ENCODE results near the gene PRKCD.

Gene PRKCD

GRCh38 chr3:53160660-53161449 lies at the start of gene PRKCD:
Gene PRKCD (plus strand): TSS chr3:53161209. CDS start chr3:53178423, 17,214 bp downstream.
- DNase-seq (ENCODE audit: low read depth in 2 of 2) = peak; percentile 60 to 71

- no peak for DNase-seq (ENCODE audit: low read depth in 2 of 2)
These were observed 49.2 kb upstream of the PRKCD start for GRCh38 chr3:53111822-53112221.

GRCh38 chr3:53113293-53114010 lies 47.6 kb upstream of the PRKCD start:
- no peak for DNase-seq (ENCODE audit: low read depth in 2 of 2)

- peak; percentile 69 to 81 for DNase-seq (ENCODE audit: low read depth in 2 of 2)
These were observed 47.0 kb upstream of the PRKCD start for GRCh38 chr3:53114011-53114400.

GRCh38 chr3:53114412-53115074 lies 46.5 kb upstream of the PRKCD start:
- no peak for DNase-seq (ENCODE audit: low read depth in 2 of 2)

GRCh38 chr3:53116956-53117355 lies 44.1 kb upstream of the PRKCD start:
- DNase-seq (ENCODE audit: low read depth in 2 of 2) = no peak

- no peak for DNase-seq (ENCODE audit: low read depth in 2 of 2)
These were observed 40.7 kb upstream of the PRKCD start for GRCh38 chr3:53120336-53120735.

GRCh38 chr3:53122255-53122932 lies 38.6 kb upstream of the PRKCD start:
- DNase-seq (ENCODE audit: low read depth in 2 of 2) = no peak

- no peak for DNase-seq (ENCODE audit: low read depth in 2 of 2)
These were observed 38.1 kb upstream of the PRKCD start for GRCh38 chr3:53122933-53123305.

- no peak for DNase-seq (ENCODE audit: low read depth in 2 of 2)
These were observed 37.5 kb upstream of the PRKCD start for GRCh38 chr3:53123510-53123909.

GRCh38 chr3:53123953-53124352 lies 37.1 kb upstream of the PRKCD start:
- DNase-seq (ENCODE audit: low read depth in 2 of 2) = no peak

- no peak for DNase-seq (ENCODE audit: low read depth in 2 of 2)
These were observed 34.4 kb upstream of the PRKCD start for GRCh38 chr3:53126601-53127000.

- DNase-seq (ENCODE audit: low read depth in 2 of 2) = no peak
These were observed 31.7 kb upstream of the PRKCD start for GRCh38 chr3:53129344-53129743.

- peak; percentile 93 to 98 for DNase-seq (ENCODE audit: low read depth in 2 of 2)
These were observed 30.6 kb upstream of the PRKCD start, which contains the start of gene RFT1 for GRCh38 chr3:53130179-53131061. Gene RFT1 (minus strand): TSS chr3:53130435. CDS start chr3:53130400, 35 bp downstream.

- DNase-seq (ENCODE audit: low read depth in 2 of 2) = no peak
These were observed 29.9 kb upstream of the PRKCD start for GRCh38 chr3:53131096-53131495.

- DNase-seq (ENCODE audit: low read depth in 2 of 2) = no peak
These were observed 28.7 kb upstream of the PRKCD start for GRCh38 chr3:53132347-53132746.

- DNase-seq (ENCODE audit: low read depth in 2 of 2) = peak; percentile 44 to 49
These were observed 26.3 kb upstream of the PRKCD start for GRCh38 chr3:53134631-53135232.

GRCh38 chr3:53137221-53137620 lies 23.8 kb upstream of the PRKCD start:
- DNase-seq (ENCODE audit: low read depth in 2 of 2) = no peak

GRCh38 chr3:53137835-53138446 lies 23.1 kb upstream of the PRKCD start:
- no peak for DNase-seq (ENCODE audit: low read depth in 2 of 2)

Measured in stimulated activated CD4-positive, alpha-beta T cell treated with anti-CD3 and anti-CD28 coated beads, Interleukin-15, amount 100 ng/mL, for 48 hours (primary cell).